Measurements from ENCODE around the gene SP7. TPM values are rescaled to one million over a fixed set of nuclear protein-coding genes. Genes with fewer than 3 reads are reported as not detected.
"Not testable (repeated sequence)": the region's sequence is repeated elsewhere in the genome, so short reads cannot be mapped to it uniquely, and the experiment has no call there.

The SP7 gene
- total and polyA plus RNA-seq, 2 donors from 2014 or later, result not detected

DNA sequence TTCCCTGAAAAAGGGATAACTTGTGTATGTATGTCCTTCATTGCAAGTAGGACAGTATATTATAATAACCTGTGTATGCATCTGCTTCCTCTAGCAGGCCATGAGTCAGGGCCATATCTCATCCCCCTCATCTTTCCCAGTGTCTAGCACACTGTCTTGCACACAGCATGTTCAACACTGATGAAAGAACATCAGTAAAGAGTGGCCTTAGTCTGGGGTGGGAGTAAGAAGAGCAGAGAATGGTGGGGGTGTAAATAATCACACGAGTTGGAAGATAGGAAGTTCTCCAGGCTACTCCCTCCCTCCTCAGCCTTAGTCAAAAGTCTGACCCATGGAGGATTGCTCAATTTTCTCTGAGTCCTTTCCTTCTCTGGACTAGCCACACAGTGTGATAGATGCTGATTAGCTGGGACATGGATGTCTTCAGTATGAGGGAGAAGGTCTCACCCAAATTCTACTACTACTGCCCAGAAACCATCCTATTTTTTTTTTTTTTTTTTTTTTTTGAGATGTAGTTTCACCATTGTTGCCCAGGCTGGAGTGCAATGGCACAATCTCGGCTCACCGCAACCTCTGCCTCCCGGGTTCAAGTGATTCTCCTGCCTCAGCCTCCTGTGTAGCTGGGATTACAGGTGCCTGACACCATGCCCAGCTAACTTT lies 29.2 kb upstream of the SP7 start:
- no peak for TF ChIP-seq CTCF (IDR thresholded peaks at IDR 0.05; ENCODE audit: borderline replicate concordance, extremely low read depth, insufficient read depth)
- Histone ChIP-seq H3K36me3 (ENCODE audit: control insufficient read depth in 2 of 3, insufficient read depth in 3 of 3, low read length in 3 of 3) (no peaks in the 10 kb centered on the region), H3K9me3 (ENCODE audit: control insufficient read depth in 2 of 3, insufficient read depth in 1 of 3, low read length in 3 of 3) (no peaks in the 10 kb centered on the region), H3K4me3 (ENCODE audit: low read length in 3 of 3) (no peak overlapping the region), H3K4me1 (ENCODE audit: control insufficient read depth in 2 of 3, insufficient read depth in 2 of 3, low read depth in 1 of 3, low read length in 3 of 3) (peaks cover 0 to 6% (median under 1%) of the 10 kb centered on the region in 3 donors), H3K9ac (ENCODE audit: low read length in 3 of 3) (no peak overlapping the region), H3K27me3 (ENCODE audit: control insufficient read depth, insufficient read depth, low read length) (no peaks in the 10 kb centered on the region), H3K27ac (ENCODE audit: low read depth in 2 of 2, low read length in 2 of 2) (peak overlapping the region in 1 of 2 donors; percentile 63)
- intact Hi-C loops (cut with DNase I), result no loop called here
- DNase-seq, result peak in 1 of 5 donors; percentile 0
- FAIRE-seq, result no peak

DNA sequence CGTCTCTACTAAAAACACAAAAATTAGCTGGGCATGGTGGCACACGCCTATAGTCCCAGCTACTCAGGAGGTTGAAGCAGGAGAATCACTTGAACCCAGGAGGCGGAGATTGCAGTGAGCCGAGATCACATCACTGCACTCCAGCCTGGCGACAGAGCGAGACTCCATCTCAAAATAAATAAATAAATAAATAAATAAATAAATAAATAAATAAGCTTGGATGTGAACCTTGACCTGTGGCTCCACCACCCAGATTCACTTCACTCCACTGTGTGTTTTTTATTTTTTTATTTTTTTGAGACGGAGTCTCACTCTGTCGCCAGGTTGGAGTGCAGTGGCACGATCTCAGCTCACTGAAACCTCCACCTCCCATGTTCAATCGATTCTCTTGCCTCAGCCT lies 25.5 kb upstream of the SP7 start:
- FAIRE-seq; H3K36me3 ChIP-seq (ENCODE audit: control insufficient read depth in 2 of 3, insufficient read depth in 3 of 3, low read length in 3 of 3); H3K9me3 ChIP-seq (ENCODE audit: control insufficient read depth in 2 of 3, insufficient read depth in 1 of 3, low read length in 3 of 3); H3K27me3 ChIP-seq (ENCODE audit: control insufficient read depth, insufficient read depth, low read length); H3K27ac ChIP-seq (ENCODE audit: low read depth in 2 of 2, low read length in 2 of 2); H3K4me3 ChIP-seq (ENCODE audit: low read length in 3 of 3); DNase-seq; H3K9ac ChIP-seq (ENCODE audit: low read length in 3 of 3); intact Hi-C loops (cut with DNase I); H3K4me1 ChIP-seq (ENCODE audit: control insufficient read depth in 2 of 3, insufficient read depth in 2 of 3, low read depth in 1 of 3, low read length in 3 of 3): not testable (repeated sequence)

GRCh38 chr12:53358836-53359419 lies 22.8 kb upstream of the SP7 start:
- Histone ChIP-seq H3K9me3 (ENCODE audit: control insufficient read depth in 2 of 3, insufficient read depth in 1 of 3, low read length in 3 of 3) (no peaks in the 10 kb centered on the region), H3K9ac (ENCODE audit: low read length in 3 of 3) (no peak overlapping the region), H3K36me3 (ENCODE audit: control insufficient read depth in 2 of 3, insufficient read depth in 3 of 3, low read length in 3 of 3) (no peaks in the 10 kb centered on the region), H3K27me3 (ENCODE audit: control insufficient read depth, insufficient read depth, low read length) (no peaks in the 10 kb centered on the region), H3K4me3 (ENCODE audit: low read length in 3 of 3) (no peak overlapping the region), H3K4me1 (ENCODE audit: control insufficient read depth in 2 of 3, insufficient read depth in 2 of 3, low read depth in 1 of 3, low read length in 3 of 3) (no peaks in the 10 kb centered on the region), H3K27ac (ENCODE audit: low read depth in 2 of 2, low read length in 2 of 2) (no peak overlapping the region)
- intact Hi-C loops (cut with DNase I), result loop anchor here (10.0 kb wide), 1 partner anchor 66 kb away; the partner anchor contains the start of gene AMHR2
- DNase-seq, result no peak
- TF ChIP-seq CTCF (IDR thresholded peaks at IDR 0.05; ENCODE audit: borderline replicate concordance, extremely low read depth, insufficient read depth), result no peak
- no peak for FAIRE-seq

DNA sequence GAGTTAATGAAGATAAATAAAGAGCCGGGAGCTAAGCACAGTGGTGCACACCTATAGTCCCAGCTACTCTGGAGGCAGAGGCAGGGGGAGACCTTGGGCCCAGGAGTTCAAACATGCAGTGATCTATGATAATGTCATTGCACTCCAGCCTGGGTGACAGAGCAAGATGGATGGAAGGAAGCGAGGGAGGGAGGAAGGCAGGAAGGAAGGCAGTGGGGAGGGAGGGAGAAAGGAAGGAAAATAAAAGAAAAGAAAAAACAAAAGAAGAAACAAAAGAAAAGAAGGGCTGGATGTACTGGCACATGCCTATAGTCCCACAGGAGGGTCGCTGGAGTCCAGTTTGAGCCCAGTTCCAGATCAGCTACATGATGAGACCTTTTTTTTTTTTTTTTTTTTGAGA lies 19.0 kb upstream of the SP7 start:
- Histone ChIP-seq H3K9ac (ENCODE audit: low read length in 3 of 3) (no peak overlapping the region), H3K4me1 (ENCODE audit: control insufficient read depth in 2 of 3, insufficient read depth in 2 of 3, low read depth in 1 of 3, low read length in 3 of 3) (peaks cover 0 to 5% (median 0%) of the 10 kb centered on the region in 3 donors), H3K27ac (ENCODE audit: low read depth in 2 of 2, low read length in 2 of 2) (no peak overlapping the region), H3K36me3 (ENCODE audit: control insufficient read depth in 2 of 3, insufficient read depth in 3 of 3, low read length in 3 of 3) (no peaks in the 10 kb centered on the region), H3K9me3 (ENCODE audit: control insufficient read depth in 2 of 3, insufficient read depth in 1 of 3, low read length in 3 of 3) (no peaks in the 10 kb centered on the region), H3K4me3 (ENCODE audit: low read length in 3 of 3) (no peak overlapping the region), H3K27me3 (ENCODE audit: control insufficient read depth, insufficient read depth, low read length) (no peaks in the 10 kb centered on the region)
- no peak for TF ChIP-seq CTCF (IDR thresholded peaks at IDR 0.05; ENCODE audit: borderline replicate concordance, extremely low read depth, insufficient read depth)
- FAIRE-seq, result no peak
- DNase-seq, result no peak
- intact Hi-C loops (cut with DNase I), result loop anchor here (10.0 kb wide), 1 partner anchor 70 kb away; the partner anchor contains the start of gene AMHR2
